ENCODE data around the gene ZNF726. TPM values are rescaled to one million over a fixed set of nuclear protein-coding genes. Genes with fewer than 3 reads are reported as not detected.

The ZNF726 gene
- total RNA-seq, 1 experiment from 2014 or later = not detected

- ChIA-PET CTCF (no interaction called here), POLR2A (no interaction called here), RAD21 (ENCODE audit: low non-redundant PET in 1 of 2, low total read pairs in 2 of 2, uncharacterized antibody in 2 of 2, unreplicated experiment in 2 of 2) (no interaction called here)
- no TSS peak for BruUV-seq (replicated peaks)
- Histone ChIP-seq H3K36me3 (ENCODE audit: control insufficient read depth in 1 of 2, insufficient read depth in 2 of 2, low read length in 2 of 2) (no peaks in the 10 kb centered on the region), H3K9me2 (ENCODE audit: insufficient read depth) (no peaks in the 10 kb centered on the region), H3K9me3 (ENCODE audit: control insufficient read depth in 1 of 2, insufficient read depth in 1 of 2, low read depth in 1 of 2, low read length in 2 of 2) (peaks cover 5 to 37% of the 10 kb centered on the region in 2 experiments; a peak in 2 of 4 replicates), H3K27ac (ENCODE audit: low read depth, low read length) (no peak overlapping the region), H3K4me1 (ENCODE audit: control insufficient read depth in 1 of 2, insufficient read depth in 2 of 2, low read length in 2 of 2) (no peaks in the 10 kb centered on the region), H3K79me2 (ENCODE audit: insufficient read depth, low read length) (no peaks in the 10 kb centered on the region), H3K27me3 (ENCODE audit: insufficient read depth, low read length) (no peaks in the 10 kb centered on the region), H3K4me3 (replicated peaks in 1 of 2; ENCODE audit: low read depth in 1 of 2, low read length in 2 of 2) (no peak overlapping the region), H3K4me2 (ENCODE audit: low read length) (no peak overlapping the region), H3K9ac (ENCODE audit: low read length) (no peak overlapping the region), H2AFZ (ENCODE audit: low read depth, low read length, poor library complexity, severe bottlenecking) (no peak overlapping the region), H4K20me1 (ENCODE audit: insufficient read depth) (no peaks in the 10 kb centered on the region)
- no peak for ATAC-seq
- TF ChIP-seq POLR2AphosphoS5 (IDR thresholded peaks at IDR 0.05; ENCODE audit: low read depth, low read length) (no peak), YY1 (IDR thresholded peaks at IDR 0.05; ENCODE audit: extremely low read depth, insufficient replicate concordance, low read depth, low read length) (no peak), SRF (IDR thresholded peaks at IDR 0.05; ENCODE audit: low read depth) (no peak), REST (IDR thresholded peaks at IDR 0.05; ENCODE audit: low read depth) (no peak), ATF3 (IDR thresholded peaks at IDR 0.05) (no peak), RAD21 (IDR thresholded peaks at IDR 0.05; ENCODE audit: low read depth) (no peak), EZH2phosphoT487 (IDR thresholded peaks at IDR 0.05; ENCODE audit: borderline replicate concordance) (no peak), CTCF (IDR thresholded peaks at IDR 0.05 in 2 of 3, conservative IDR thresholded peaks at IDR 0.05 in 1 of 3; ENCODE audit: borderline replicate concordance in 1 of 3, insufficient read depth in 1 of 3, low read depth in 2 of 3, low read length in 2 of 3) (no peak), EGR1 (IDR thresholded peaks at IDR 0.05; ENCODE audit: low read depth) (no peak), SIN3A (IDR thresholded peaks at IDR 0.05; ENCODE audit: low read depth) (no peak), SP1 (IDR thresholded peaks at IDR 0.05; ENCODE audit: low read depth) (no peak), JUND (IDR thresholded peaks at IDR 0.05) (no peak), ZNF274 (IDR thresholded peaks at IDR 0.05; ENCODE audit: low read depth, low read length) (no peak), FOSL1 (IDR thresholded peaks at IDR 0.05; ENCODE audit: low read depth) (no peak)
- intact Hi-C loops (cut with micrococcal nuclease) = no loop called here
- no peak for DNase-seq (ENCODE audit: low read depth, low spot score)
Observed at GRCh38 chr19:23901360-23901759, 13.3 kb upstream of the ZNF726 start.

All from HCT116 (cell line).